Fibroblast of villous mesenchyme (primary cell): ENCODE data around the gene LIMD2. TPM values are rescaled to one million over a fixed set of nuclear protein-coding genes. Genes with fewer than 3 reads are reported as not detected.

Experiments
- DNase-seq: peaks from one replicate; pipeline ENCODE4 v3.0.0-alpha.2; 2010; ENCODE audit warnings: low read depth
- H3K4me3 ChIP-seq: 2 replicates; pipeline ENCODE4 v1.5.1; 2011; ENCODE audit warnings: low read depth, mild to moderate bottlenecking, low read length
- total RNA-seq: library from RNA; depleted of rRNA; stranded (reverse); fragments of >200 nt; gene quantifications from 2 replicates; pipeline ENCODE4 v1.2.3, GENCODE V29; 2012
- TF ChIP-seq, protein P1 (sequence below): IDR thresholded peaks from 2 replicates; pipeline ENCODE4 v1.5.1; 2012; ENCODE audit warnings: low read depth, mild to moderate bottlenecking, low read length; ENCODE audit not compliant: insufficient read depth

Gene LIMD2
- total RNA-seq, 1 donor, result 5.2 TPM

DNA sequence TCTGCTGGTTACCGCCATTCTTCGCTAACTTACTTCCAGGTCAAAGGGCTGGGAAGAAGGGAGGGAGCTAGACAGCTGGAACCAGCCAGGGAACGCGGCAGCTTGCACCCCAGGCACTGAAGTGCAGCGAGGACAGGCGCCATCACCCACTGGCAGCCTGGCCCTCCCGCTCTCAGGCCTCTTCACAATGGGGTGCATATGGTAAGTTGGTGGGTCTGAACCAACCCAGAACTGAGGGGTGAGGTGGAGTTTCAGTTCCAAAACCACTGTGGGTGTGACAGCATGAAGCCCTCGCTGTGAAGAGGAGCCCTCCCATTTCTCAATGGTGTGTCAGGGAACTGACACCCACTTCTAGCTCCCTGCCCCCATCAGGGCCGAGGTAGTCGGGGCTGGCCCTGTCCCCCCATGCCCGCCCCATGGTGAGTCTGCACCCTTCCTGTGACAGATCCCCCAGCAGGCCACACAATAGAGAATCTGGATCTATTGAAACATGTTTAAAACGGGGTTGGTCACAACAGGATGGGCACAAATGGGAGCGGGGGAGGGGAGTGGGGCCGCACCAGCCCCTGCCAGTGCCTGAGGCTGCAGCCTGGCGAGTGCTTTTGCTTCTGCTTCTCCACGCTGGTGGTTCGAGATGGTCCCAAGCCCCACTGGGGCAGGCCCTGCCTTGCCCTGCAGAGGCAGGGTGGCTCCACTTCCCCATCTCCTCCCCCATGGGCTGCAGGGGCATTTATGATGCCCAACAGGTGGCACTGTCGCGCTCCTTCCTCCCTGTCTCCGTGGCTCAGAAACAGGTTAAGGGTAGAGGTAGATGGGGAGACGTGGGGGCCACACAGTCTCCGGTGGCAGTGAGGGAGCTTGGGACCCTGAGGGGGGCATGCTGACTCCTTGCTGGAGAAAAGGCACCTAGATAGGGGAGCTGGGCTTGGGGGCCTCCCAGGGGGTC is 2.3 kb downstream of the LIMD2 start:
- H3K4me3 ChIP-seq, result no peak overlapping the region
- peak; percentile 14 for DNase-seq
- TF ChIP-seq, protein P1, sequence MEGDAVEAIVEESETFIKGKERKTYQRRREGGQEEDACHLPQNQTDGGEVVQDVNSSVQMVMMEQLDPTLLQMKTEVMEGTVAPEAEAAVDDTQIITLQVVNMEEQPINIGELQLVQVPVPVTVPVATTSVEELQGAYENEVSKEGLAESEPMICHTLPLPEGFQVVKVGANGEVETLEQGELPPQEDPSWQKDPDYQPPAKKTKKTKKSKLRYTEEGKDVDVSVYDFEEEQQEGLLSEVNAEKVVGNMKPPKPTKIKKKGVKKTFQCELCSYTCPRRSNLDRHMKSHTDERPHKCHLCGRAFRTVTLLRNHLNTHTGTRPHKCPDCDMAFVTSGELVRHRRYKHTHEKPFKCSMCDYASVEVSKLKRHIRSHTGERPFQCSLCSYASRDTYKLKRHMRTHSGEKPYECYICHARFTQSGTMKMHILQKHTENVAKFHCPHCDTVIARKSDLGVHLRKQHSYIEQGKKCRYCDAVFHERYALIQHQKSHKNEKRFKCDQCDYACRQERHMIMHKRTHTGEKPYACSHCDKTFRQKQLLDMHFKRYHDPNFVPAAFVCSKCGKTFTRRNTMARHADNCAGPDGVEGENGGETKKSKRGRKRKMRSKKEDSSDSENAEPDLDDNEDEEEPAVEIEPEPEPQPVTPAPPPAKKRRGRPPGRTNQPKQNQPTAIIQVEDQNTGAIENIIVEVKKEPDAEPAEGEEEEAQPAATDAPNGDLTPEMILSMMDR, result peak; percentile 45

DNA sequence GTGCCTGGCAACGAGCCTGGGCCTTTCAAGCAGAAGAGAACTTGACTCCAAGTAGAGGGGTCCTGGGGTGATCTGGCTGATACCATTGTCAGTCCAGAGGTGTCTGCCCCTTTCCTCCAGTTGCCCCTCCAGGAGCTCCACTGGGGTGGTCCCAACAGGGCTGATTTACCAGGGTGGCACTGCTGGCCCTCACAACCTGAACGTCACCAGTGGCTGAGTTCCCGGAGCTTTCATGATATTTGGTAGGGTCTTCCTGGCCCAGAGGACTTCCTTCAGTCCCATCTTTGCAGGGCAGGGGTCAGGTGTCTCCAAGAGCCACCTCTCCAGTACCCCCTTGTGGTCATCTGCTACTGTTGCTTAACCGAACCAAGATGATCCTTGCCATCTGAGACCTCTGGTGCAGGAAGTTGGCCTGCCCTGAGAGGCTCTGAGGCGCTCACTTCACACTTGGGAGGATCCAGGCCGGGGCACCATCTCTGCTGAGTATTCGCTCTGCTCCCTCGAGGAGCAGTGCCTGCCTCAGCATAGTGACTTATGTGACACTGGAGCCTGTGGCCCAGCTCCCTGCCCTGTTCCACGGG is 3.5 kb downstream of the LIMD2 start:
- peak; percentile 34 for DNase-seq
- TF ChIP-seq, protein P1, result peak; percentile 44
- H3K4me3 ChIP-seq, result no peak overlapping the region

DNA sequence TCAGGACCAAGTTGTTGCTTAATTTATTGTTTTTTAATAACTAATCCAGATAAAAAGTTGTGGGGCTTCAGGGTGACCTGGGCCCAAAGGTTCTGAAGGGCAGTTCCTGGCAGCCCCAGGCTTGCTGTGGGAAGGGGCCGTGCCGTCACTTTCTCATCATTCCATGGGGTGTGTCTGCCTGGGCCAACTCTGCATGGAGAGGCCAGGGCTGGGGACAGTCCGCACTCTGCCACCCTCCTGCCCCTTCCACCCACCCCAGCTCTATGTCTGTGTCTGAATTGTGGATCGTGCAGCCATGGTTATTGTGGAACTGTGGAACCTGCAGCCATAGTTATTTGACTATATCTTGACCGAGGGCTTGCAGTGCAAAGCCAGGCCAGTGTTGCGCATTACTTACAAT is 4.0 kb downstream of the LIMD2 start:
- no peak overlapping the region for H3K4me3 ChIP-seq
- TF ChIP-seq, protein P1, result no peak
- DNase-seq, result no peak

DNA sequence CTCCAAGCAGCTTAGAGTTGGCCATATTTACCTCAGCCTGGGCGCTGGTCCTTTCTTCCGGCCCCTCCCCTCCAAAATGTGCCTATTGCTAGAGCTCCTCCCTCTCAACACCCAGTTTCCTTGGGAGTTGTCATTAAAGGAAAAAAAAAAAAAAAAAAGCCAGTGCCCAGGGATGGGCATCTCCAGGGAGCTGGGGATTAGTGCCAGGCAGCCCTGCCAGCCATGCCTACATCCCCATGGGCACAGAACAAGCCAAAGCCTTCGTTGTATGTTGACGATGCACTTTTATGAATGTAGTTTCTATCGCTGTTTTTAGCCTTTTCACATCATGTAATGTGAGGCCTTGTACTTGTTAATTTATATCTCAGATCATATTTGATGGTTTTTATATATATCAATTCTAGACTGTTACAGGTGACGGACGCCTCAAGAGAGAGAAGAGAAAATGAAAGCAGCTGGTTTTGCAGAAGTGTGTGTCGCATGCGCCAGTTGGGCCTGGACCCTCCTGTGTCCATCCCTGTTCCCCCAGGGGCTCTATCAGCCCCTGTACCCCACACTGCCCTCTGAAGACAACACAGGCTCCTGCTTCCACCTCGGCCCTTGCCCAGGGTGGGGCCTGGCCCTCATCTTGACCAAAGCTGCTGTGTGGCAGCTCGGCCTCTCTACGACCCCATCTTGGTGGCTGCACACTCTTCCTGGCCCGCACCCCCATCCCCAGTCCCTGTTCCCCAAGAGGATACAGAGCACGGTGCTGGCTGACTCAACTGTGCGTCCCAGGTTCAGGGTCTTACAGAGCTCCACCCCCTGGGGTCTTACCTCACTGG is 4.8 kb downstream of the LIMD2 start:
- no peak overlapping the region for H3K4me3 ChIP-seq
- no peak for DNase-seq
- TF ChIP-seq, protein P1, result no peak

DNA sequence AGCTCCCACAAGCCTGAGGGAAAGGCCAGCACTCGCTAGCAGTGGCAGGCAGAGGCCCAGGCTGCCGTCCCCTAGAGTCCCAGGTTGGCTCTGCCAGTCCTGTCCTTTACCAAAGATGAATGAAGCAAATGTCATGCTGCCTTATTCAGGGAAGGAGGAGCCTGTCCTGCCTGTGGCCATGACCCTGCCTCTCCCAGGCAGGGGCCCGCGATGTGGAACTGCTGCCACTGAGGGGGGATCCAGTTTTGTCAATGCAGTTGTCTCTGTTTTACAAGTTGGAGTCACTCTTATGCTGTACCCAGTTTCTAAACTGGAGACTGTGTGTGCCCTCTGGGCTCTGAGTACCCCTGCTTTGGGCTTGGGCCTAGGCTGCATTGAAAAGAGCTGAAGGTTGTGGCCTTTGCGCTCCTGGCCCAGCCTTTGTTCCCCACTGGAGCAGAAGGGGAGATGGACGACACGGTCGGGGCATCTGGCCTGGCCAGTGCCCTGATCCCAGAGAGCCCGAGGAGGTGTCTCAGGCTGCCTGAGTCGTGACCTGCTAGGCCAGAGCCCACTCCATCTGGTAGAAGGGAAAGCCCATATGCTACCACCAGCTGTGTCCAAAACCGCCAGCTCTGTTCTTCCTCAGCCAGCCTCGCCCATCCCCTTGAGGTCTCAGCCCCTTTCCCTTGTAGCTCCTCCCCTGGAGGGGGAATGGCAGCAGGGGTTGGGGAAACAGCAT is 5.5 kb downstream of the LIMD2 start:
- TF ChIP-seq, protein P1, result no peak
- no peak for DNase-seq
- H3K4me3 ChIP-seq, result no peak overlapping the region
